ENCODE results near the gene HNF1B. TPM values are rescaled to one million over a fixed set of nuclear protein-coding genes. Genes with fewer than 3 reads are reported as not detected.
"Not testable (repeated sequence)": the region's sequence is repeated elsewhere in the genome, so short reads cannot be mapped to it uniquely, and the experiment has no call there.

The HNF1B gene, protein sequence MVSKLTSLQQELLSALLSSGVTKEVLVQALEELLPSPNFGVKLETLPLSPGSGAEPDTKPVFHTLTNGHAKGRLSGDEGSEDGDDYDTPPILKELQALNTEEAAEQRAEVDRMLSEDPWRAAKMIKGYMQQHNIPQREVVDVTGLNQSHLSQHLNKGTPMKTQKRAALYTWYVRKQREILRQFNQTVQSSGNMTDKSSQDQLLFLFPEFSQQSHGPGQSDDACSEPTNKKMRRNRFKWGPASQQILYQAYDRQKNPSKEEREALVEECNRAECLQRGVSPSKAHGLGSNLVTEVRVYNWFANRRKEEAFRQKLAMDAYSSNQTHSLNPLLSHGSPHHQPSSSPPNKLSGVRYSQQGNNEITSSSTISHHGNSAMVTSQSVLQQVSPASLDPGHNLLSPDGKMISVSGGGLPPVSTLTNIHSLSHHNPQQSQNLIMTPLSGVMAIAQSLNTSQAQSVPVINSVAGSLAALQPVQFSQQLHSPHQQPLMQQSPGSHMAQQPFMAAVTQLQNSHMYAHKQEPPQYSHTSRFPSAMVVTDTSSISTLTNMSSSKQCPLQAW
- total RNA-seq (2014; rRNA removed; shearing (Covaris generic)), result not detected in 2 replicates
- not detected in 2 replicates for polyA plus RNA-seq (2014; cell fraction: nucleus; rRNA removed)

DNA sequence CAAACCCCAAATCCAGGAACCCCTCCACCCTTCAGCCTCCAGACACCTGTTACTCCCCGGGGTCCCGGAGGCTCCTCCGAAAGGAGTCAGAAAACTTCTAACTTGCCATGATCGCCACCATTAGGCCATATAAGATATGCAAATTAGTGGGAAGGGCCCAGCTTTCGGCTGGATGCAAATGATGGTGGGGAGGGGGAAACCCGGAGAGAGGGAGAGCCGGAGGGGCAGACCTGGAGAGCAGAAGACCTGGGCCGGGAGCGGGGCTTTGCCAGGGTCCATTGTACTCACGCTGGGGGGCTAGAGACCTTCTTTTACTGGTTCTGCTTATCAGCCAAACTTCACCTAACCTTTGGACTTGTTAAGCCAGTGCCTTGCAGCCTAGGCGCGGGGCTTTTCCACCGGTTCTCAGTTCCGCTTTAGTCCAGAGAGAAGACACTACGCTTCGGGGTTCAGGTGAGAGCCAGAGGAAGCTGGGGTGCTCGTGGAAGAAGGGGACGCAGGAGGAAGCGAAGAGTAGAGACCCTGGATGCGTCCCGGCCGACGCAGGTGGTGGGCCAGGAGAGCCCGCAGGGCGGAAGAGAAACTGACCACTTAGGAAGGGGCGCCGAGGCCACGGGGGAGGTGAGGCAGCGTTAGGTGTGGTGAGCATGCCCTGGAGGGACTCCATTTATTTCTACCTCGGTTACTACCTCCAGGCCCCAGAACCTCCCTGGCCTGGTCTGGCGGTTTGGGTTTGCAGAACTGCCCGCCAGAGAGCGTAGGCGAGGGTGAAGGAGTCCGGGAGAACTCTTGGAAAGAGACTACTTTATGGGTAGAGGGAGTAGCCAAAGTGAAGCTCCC lies at the start of gene HNF1B:
HNF1B (minus strand) TSS at position 99 of the 840 bp plus-strand sequence. CDS start 175 bp downstream, outside the sequence.
- DNase-seq (ENCODE audit: extremely low read depth, low read depth), result no peak

DNA sequence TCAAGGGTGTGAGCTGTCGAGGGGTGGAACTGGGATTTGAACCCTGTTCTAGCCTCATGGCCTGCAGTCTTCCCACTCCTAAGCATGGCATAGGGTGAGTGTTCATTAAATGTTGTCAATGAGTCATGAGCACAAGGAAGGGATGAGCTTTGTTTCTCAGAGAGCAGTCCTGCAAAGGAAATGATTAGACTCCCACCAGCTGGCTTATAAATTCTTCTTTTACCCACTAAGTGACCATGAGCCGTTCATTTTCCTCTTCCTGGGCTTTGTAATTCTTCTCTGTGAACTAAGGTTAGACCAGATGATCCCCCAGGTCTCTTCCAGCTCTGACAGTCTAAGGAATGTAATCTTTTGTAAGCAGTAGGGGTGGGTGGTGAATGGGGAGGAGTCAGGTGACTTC lies 47.9 kb upstream of the HNF1B start:
- no peak for DNase-seq (ENCODE audit: extremely low read depth, low read depth)

DNA sequence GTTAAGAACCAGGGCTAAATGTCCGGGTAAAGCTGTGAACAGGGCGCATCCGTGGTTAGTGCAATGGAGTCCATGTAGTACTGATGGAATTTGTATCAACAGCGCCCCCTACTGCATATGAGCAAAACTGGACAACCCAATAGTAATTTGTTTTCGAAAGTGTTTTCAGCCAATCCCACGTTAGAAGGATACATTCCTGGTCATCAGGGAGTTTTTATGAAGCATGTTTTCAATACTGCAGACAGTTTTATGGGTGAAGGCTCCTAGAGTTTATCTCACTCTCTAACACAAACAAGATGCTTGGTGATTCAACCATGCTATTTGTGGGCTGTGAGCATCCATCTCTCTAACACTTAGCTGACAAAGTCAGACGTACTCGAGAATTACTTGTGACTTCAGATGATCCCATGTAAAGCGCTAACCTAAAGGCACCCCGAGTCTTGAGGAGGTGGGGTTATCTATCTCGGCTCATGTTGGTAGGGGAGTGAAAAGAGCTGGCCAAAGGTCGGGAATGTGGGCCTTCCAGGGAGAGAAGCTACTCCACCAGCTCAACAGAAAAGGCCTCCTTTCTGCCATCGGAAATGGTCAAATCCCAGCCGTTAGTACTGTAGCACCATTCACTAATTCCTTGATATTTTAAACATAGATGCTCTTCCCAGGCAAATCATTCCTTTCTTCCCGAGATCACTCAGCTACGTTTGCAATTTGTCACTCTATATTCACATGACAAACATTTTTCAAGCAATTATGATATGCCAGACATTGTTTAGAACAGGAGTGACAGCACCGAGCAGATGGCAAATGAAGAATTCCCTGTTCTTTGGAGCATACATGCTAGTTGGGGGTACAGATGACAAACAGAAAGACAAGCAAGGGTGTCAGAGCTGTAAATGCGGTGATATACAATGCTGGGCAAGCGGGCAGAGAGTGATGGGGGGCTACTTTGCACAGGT lies 46.9 kb upstream of the HNF1B start:
- DNase-seq (ENCODE audit: extremely low read depth, low read depth), result peak; percentile 17

DNA sequence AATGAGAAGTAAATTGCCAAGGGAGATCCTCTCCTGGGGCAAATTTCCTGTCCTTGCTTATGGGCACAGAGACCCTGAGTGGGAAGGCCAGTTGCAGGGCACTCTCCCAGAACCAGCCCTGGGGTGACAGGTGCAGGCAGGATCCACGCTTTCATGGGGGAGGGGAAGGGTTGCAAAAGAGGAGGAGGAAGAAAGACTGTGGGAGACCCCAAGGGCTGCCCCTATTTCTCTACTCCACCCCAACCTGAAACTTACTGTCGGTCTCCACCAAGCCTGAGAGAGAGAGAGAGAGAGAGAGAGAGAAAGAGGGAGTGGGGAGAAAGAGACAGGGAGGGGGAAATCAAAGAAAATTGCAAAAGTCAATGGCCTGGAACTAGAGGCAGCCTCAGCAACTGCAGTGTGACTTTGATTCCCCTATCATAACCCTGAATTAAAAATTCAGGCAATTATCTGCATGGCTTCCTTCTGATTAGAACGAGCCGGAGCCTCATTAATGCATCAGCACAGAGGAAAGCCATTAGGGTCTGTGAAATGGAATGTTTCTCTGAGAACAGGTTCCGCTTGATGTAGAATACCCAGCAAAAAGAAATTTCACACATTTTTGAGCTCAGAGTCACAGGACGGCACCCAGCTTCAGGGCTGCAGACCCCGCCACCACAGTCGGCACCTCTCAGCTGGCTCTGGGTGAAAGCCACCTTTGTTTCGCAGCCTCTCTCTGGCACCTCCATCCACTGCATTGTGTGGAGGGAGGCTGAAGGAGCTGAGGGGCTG lies 45.1 kb upstream of the HNF1B start:
- no peak for DNase-seq (ENCODE audit: extremely low read depth, low read depth)

DNA sequence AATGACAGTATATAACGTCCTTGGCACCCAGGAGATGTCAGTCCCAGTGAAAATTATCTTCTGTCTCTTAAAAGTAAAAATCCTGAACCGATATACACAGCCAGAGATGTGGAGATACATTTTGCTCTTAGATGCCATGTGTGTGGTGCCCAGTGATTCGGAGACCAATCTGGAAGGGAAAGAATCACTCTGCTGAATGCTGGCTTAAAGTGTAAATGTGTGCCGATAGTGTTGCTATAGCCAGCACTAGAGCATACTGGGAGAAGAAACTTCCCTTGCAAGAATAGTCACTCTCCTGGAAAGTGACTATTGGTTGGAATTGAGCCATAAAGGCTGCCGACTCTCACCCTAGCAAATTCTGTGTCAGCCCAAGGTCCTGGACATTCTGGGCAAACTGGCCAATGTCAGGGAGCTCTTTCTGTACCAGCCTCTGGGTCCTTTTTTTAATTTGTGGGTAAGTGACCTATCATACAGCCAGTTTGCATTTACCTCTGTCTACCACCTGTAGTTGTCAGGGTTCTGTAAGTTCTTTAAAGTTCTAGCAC lies 44.2 kb upstream of the HNF1B start:
- DNase-seq (ENCODE audit: extremely low read depth, low read depth), result no peak

DNA sequence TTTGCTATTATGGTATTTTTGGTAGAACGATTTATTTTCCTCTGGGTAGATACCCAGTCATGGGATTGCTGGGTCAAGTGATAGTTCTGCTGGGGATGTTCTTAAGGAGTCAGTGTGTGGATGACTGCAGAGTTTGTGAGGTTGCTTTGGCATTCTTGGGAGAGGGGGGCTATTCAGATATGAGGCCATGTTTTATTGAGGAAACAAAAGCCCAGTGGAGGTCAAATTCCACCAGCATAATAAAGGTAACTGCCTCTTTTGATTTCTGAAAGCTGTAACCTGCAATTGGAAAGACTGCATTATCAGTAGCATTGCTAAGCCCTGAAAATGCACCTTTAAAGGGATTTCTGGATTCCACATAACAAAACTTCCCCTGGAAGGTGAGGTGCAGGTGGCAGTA lies 43.7 kb upstream of the HNF1B start:
- DNase-seq (ENCODE audit: extremely low read depth, low read depth), result no peak

DNA sequence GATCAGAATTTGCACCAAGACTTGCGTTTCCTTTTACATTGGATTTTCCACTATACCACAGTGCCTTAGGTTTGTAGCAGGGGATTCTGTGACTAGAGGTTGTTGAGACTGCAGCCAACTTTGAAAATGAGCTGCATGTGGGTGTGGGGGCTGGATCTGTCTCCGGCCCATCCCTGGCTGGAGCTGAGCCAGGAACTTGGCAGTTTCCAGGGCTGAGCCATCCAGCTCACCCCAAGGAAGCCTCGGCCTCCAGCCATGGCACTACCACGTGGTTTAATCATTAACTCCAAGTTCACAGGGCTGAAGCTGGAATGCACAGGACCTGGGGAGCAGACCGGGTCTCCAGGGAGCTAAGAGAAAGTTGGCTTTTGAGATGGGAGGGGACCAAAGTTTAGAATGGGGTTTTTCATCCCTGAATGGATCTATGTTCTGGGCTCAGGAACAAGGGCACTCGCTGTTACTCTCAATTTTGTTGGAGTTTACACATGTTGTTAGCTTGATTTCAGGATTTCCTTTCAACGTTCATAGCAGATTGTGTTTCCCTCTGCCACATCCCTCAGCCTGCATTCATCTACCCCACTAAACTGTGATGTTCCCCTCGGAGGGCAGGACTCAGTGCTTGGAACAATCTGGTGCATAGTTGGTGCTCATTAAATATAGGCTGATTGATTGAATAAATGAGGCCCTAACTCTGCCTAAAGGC lies 42.3 kb upstream of the HNF1B start:
- no peak for DNase-seq (ENCODE audit: extremely low read depth, low read depth)

DNA sequence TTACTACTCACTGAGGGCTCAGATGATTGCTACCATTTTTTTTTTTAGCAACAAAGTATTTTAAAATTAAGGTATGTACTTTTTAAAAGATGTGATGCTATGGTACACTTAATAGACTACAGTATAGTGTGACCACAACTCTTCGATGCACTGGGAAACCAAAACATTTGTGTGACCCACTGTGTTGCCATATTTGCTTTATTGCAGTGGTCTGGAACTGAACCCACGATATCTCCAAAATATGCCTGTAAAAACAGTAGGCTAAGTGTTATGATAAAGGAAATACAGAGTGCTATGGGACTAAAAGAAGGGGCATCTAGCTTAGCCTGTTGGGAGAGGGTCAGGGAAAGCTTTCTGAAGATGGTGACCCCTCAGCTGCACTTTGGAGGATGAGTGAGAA lies 41.6 kb upstream of the HNF1B start:
- no peak for DNase-seq (ENCODE audit: extremely low read depth, low read depth)

DNA sequence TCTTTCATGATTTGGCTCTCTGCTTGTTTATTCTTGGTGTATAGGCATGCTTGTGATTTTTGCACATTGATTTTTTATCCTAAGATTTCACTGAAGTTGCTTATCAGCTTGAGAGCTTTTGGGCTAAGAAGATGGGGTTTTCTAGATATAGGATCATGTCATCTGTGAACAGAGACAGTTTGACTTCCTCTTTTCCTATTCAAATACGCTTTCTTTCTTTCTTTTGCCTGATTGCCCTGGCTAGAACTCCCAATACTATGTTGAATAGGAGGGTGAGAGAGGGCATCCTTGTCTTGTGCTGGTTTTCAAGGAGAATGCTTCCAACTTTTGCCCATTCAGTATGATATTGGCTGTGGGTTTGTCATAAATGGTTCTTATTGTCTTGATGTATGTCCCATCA lies 37.6 kb upstream of the HNF1B start:
- DNase-seq (ENCODE audit: extremely low read depth, low read depth), result not testable (repeated sequence)

DNA sequence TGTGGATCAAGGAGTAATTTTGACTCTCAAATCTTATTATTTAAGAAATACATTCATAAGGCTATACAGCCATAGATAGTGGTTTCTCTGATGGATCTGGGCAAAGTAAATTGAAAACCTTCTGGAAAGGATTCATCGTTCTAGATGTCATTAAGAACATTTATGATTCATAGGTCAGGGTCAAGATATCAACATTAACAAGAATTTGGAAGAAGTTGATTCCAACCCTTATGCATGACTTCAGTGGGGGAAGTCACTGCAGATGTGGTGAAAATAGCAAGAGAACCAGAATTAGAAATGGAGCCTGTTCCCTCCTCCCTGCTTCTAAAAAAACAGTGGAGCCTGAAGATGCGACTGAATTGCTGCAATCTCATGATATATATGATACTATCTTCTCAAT lies 36.6 kb upstream of the HNF1B start:
- DNase-seq (ENCODE audit: extremely low read depth, low read depth), result no peak

DNA sequence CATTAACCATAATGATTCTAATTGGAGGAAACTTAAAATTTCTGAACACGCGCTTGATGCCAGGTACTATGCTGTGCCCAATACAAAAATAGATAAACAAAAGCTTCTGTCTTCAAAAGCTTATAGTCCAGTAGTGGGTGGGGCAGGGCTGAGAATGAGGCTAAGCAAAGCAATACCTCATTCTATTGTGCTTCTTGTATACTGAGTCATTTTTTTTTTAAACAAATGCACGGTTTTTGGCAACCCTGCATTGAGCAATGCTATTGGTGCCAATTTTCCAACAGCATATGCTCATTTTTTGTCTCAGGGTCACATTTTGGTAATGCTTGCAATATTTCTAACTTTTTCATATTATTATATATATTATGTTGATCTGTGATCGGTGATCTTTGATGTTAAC lies 34.7 kb upstream of the HNF1B start:
- no peak for DNase-seq (ENCODE audit: extremely low read depth, low read depth)

DNA sequence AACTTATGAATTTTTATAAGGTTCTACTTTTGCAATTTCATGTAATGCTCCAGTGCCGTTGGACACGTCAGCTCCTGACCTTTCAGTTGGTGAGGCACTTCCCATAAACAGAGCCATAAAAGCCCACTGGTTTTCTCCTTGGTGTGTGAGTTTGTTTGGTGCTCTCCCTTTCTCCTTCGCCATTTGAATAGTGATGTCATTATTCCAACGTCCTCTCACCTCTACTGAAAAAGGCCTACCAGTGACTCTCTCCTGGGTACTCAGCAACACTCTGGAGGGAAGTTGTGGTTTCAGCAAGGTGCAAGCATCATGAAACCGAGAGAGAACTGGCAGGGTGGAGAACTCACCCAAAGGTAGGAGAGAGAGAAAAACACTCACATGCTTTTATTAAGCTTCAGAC lies 29.6 kb upstream of the HNF1B start:
- no peak for DNase-seq (ENCODE audit: extremely low read depth, low read depth)

DNA sequence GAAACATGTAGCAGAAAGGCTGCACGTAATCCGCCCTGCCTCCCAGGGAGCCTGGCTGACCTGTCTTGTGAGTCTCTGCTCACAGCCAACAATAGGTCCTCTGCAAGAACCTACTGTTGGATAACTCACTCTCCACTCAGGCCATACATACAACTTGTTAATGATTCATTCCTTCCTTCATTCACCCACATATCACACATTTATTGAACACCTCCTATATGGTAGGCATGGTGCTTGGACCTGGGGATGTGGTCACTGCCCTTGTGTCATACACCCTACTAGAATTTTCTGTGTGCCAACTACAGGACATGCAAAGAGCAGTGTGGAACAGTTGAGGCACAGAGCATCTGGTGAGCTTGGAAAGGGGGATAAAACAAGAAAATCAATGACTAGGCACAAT lies 28.1 kb upstream of the HNF1B start:
- no peak for DNase-seq (ENCODE audit: extremely low read depth, low read depth)

DNA sequence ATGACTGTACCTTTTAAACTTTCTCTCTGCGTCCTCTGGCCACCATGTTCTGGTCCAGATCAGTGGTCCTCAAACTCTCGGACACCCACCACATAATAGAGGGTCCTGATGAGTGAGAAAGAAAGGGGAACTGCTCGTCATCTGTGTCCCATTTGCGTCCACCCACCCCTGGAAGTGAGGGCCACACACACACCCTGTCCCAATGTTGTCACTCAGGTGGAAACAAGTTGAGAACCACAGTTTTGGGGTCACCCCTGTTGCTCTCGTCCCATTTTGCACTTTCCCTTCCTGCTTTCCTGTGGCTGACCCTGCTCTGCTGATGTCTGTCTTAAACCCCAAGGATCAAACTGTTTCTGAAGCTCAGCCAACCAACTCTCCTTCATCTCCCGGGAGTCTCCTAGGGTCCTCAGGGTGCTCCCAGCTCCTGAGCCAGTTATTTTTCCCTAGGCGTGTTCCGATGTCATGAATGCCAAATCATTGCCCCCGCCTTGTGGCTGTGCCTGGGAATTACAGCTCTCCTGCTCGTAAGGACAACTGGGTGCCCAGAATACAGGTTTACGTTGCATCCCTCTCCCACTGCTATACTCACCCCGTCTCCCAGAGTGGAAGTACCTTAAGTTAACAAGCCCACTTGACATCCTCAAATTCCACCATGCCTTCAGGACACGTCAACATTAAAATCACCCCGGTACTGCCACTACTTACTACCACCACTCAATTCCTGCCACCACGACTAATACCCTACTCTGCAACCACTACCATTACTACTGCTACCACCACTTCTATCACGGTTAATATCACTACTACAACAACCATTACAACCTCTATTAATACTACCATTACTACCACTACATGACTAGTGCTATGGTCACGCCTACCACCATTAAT lies 26.0 kb upstream of the HNF1B start:
- DNase-seq (ENCODE audit: extremely low read depth, low read depth), result peak; percentile 77

DNA sequence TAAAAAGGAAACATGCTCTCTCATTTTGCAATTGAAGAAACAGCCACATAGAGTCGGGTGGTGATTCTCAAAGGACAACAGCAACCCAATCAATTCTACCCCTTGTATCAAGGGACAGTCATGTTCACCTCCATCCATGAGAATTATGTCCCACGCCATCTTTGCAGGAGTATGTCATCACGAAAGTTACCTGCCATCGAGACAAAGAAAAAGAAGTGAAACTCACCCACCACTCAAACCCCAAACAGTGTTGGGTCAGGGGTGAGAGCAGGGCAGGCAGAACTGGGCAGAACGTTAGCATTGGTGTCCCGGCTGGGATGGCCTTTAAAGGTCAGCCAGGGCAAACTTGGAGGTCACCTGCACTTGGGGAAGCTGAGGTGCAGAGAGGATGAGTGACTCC lies 24.2 kb upstream of the HNF1B start:
- DNase-seq (ENCODE audit: extremely low read depth, low read depth), result no peak

DNA sequence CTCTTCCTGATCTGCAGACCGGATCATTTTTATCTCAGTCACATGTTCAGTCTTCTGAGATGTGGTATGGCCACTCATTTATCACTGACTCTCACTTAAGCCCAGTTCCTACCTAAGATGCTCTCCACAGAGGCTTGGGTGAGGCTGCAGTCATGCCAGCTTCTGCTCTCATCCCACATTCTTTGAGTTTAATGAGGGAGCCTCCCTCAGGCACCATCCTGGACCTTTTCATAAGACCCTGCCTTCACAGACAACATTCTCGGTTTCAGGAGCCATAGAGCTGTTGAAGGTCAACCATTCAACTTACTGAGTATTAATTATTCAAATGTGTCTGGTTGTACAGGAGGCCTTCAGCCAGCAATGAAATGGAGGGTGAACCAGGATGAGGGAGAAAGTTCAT lies 23.6 kb upstream of the HNF1B start:
- no peak for DNase-seq (ENCODE audit: extremely low read depth, low read depth)

DNA sequence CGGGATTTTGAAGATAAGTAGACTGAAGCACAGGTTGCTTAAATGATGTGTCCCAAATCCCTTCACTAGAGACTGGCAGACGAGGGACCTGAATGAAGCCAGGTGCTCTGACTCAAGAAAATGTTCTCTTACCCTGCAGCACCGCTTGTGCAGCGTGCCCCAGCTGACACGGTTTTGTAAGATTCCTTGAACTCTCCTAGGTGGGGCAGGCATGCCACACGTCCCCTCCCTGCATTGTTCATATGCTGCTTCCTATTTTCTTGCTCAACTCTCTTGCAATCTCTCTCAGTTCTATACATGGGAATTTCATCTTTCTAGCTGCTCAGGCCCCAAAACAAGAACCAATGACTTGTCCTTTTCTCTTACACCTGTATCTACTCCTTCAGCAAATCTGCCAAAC lies 22.1 kb upstream of the HNF1B start:
- no peak for DNase-seq (ENCODE audit: extremely low read depth, low read depth)

DNA sequence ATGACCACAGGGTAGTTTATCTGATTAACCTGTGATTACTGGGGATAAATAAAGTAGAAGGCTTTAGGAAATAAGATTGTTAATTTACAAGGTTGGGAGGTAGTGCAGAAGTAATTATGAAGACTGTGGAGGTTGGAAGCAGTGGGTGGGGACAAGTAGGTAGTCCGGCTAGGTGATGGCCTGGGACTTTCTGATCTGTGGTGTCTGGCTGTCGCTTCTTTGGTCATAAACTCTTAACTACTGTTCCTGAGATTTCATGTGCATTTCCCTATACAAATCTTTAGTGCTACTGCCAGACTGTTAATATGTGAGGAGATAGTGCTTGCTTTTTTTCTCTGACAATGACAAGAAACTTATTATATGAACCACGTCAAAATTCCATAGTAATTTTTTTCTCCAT lies 19.5 kb upstream of the HNF1B start:
- DNase-seq (ENCODE audit: extremely low read depth, low read depth), result no peak
